Measurements from ENCODE around the gene STEAP3.

STEAP3 gene

GRCh38 chr2:119227346-119227745, 3.7 kb downstream of the STEAP3 start:
- DNase-seq (ENCODE audit: low read depth), result no peak

GRCh38 chr2:119228136-119228535, 4.5 kb downstream of the STEAP3 start:
- DNase-seq (ENCODE audit: low read depth), result no peak

- no peak for DNase-seq (ENCODE audit: low read depth)
Observed at GRCh38 chr2:119228964-119229363, 5.3 kb downstream of the STEAP3 start.

- no peak for DNase-seq (ENCODE audit: low read depth)
Observed at GRCh38 chr2:119229716-119230115, 6.1 kb downstream of the STEAP3 start.

- no peak for DNase-seq (ENCODE audit: low read depth)
Observed at GRCh38 chr2:119230219-119231185, 6.9 kb downstream of the STEAP3 start.

- no peak for DNase-seq (ENCODE audit: low read depth)
Observed at GRCh38 chr2:119231975-119232665, 8.5 kb downstream of the STEAP3 start.

GRCh38 chr2:119232666-119232993, 9.0 kb downstream of the STEAP3 start:
- no peak for DNase-seq (ENCODE audit: low read depth)

GRCh38 chr2:119233326-119234020, 9.8 kb downstream of the STEAP3 start:
- DNase-seq (ENCODE audit: low read depth), result no peak

GRCh38 chr2:119234021-119235019, 10.7 kb downstream of the STEAP3 start:
- DNase-seq (ENCODE audit: low read depth), result no peak

- DNase-seq (ENCODE audit: low read depth), result no peak
Observed at GRCh38 chr2:119236796-119237195, 13.2 kb downstream of the STEAP3 start.

GRCh38 chr2:119240311-119241204, 16.9 kb downstream of the STEAP3 start:
- no peak for DNase-seq (ENCODE audit: low read depth)

- no peak for DNase-seq (ENCODE audit: low read depth)
Observed at GRCh38 chr2:119241205-119241532, 17.5 kb downstream of the STEAP3 start.

- DNase-seq (ENCODE audit: low read depth), result no peak
Observed at GRCh38 chr2:119242276-119243119, 18.9 kb downstream of the STEAP3 start.

GRCh38 chr2:119243621-119244020, 20.0 kb downstream of the STEAP3 start:
- DNase-seq (ENCODE audit: low read depth), result no peak

GRCh38 chr2:119245076-119245840, 21.6 kb downstream of the STEAP3 start:
- no peak for DNase-seq (ENCODE audit: low read depth)

GRCh38 chr2:119245841-119246230, 22.2 kb downstream of the STEAP3 start:
- no peak for DNase-seq (ENCODE audit: low read depth)

GRCh38 chr2:119246884-119247843, 23.5 kb downstream of the STEAP3 start:
- DNase-seq (ENCODE audit: low read depth), result no peak

- no peak for DNase-seq (ENCODE audit: low read depth)
Observed at GRCh38 chr2:119247844-119248271, 24.2 kb downstream of the STEAP3 start.

All from stimulated activated CD4-positive, alpha-beta T cell treated with anti-CD3 and anti-CD28 coated beads, Interleukin-2, amount 100 ng/mL, for 4 hours (primary cell).